MM.1S (cell line): Measurements from ENCODE around the gene TPK1.

Experiments used
- DNase-seq: peaks from one replicate; pipeline ENCODE4 v3.0.0-alpha.2; 2015
- H2AFZ ChIP-seq: fragments of 300-600 bp; sonication (generic); 2 replicates; pipeline ENCODE4 v1.6.0; 2016; ENCODE audit warnings: antibody characterized with exemption, low read length
- H3F3A ChIP-seq: fragments of 300-600 bp; sonication (generic); 2 replicates; pipeline ENCODE4 v1.6.1; 2016; ENCODE audit warnings: mild to moderate bottlenecking, antibody characterized with exemption, low read length, moderate library complexity, mixed read lengths; ENCODE audit not compliant: insufficient read depth
- H3K27ac ChIP-seq: fragments of 300-600 bp; sonication (generic); 2 replicates; pipeline ENCODE4 v1.5.1; 2016; ENCODE audit warnings: mild to moderate bottlenecking, low read length
- H3K27me3 ChIP-seq: fragments of 300-600 bp; sonication (generic); replicated peaks from 2 replicates; pipeline ENCODE4 v1.6.0; 2016; ENCODE audit warnings: low read length; ENCODE audit not compliant: insufficient read depth
- H3K36me3 ChIP-seq: fragments of 300-600 bp; sonication (generic); replicated peaks from 2 replicates; pipeline ENCODE4 v1.6.1; 2016; ENCODE audit warnings: mild to moderate bottlenecking, low read length, mixed read lengths; ENCODE audit not compliant: insufficient read depth
- H3K4me1 ChIP-seq: fragments of 300-600 bp; sonication (generic); 2 replicates; pipeline ENCODE4 v1.6.1; 2016; ENCODE audit warnings: low read length, mixed read lengths
- H3K4me2 ChIP-seq: fragments of 300-600 bp; sonication (generic); 2 replicates; pipeline ENCODE4 v1.6.0; 2016; ENCODE audit warnings: low read depth, low read length
- H3K4me3 ChIP-seq: fragments of 300-600 bp; sonication (generic); 2 replicates; pipeline ENCODE4 v1.5.1; 2016; ENCODE audit warnings: low read length, mixed read lengths
- H3K79me2 ChIP-seq: fragments of 300-600 bp; sonication (generic); 2 replicates; pipeline ENCODE4 v1.6.1; 2016; ENCODE audit warnings: mixed run types, low read length, mixed read lengths
- H3K9ac ChIP-seq: fragments of 300-600 bp; sonication (generic); 2 replicates; pipeline ENCODE4 v1.6.1; 2016; ENCODE audit warnings: low read length, mixed read lengths
- H3K9me2 ChIP-seq: fragments of 300-600 bp; sonication (generic); replicated peaks from 2 replicates; pipeline ENCODE4 v1.6.1; 2016; ENCODE audit warnings: mild to moderate bottlenecking, low read length, mixed read lengths; ENCODE audit not compliant: insufficient read depth
- H3K9me3 ChIP-seq: fragments of 300-600 bp; sonication (generic); replicated peaks from 2 replicates; pipeline ENCODE4 v1.6.1; 2016; ENCODE audit warnings: mild to moderate bottlenecking, low read length, mixed read lengths; ENCODE audit not compliant: insufficient read depth
- H4K20me1 ChIP-seq: fragments of 300-600 bp; sonication (generic); 2 replicates; pipeline ENCODE4 v1.6.1; 2016; ENCODE audit warnings: mild to moderate bottlenecking, low read length, moderate library complexity, mixed read lengths; ENCODE audit not compliant: insufficient read depth
- EZH2 ChIP-seq: fragments of 300-600 bp; sonication (generic); optimal IDR thresholded peaks from 2 replicates; pipeline ENCODE3; 2017; ENCODE audit warnings: low read depth, mild to moderate bottlenecking, antibody characterized with exemption, low read length, mixed read lengths
- EZH2phosphoT487 ChIP-seq: fragments of 300-600 bp; sonication (generic); IDR thresholded peaks from 2 replicates; pipeline ENCODE4 v1.6.1; 2018; ENCODE audit warnings: antibody characterized with exemption, low read length
- TF ChIP-seq, protein P1 (sequence below): fragments of 300-600 bp; sonication (generic); IDR thresholded peaks from 2 replicates; pipeline ENCODE4 v1.5.1; 2016; ENCODE audit warnings: antibody characterized with exemption, low read length, mixed read lengths

Gene TPK1

DNA sequence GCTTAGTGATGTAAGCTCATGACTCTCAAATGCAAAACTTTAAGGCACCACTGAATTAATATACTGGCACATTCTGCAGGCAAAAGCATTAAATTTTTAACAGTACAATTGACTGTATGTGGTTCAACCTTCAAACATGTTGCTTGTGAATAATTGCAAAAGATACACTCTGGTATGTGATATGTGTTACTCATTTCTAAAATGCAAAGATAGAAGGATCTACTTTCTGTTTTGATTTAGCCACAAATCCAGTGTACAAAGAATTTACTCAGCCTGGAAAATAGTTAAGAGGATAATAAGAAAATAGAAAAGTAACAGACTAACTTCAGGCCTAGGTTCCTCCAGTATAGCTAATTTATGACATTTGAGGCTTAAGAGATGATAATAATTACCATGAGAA, 365.8 kb downstream of the TPK1 start:
- Histone ChIP-seq H4K20me1 (no peaks in the 10 kb centered on the region), H3K4me2 (no peak overlapping the region), H3K9ac (no peak overlapping the region), H2AFZ (no peak overlapping the region), H3K27ac (no peak overlapping the region), H3K36me3 (no peaks in the 10 kb centered on the region), H3K27me3 (no peaks in the 10 kb centered on the region), H3K9me2 (no peaks in the 10 kb centered on the region), H3K79me2 (no peaks in the 10 kb centered on the region), H3K9me3 (no peaks in the 10 kb centered on the region), H3K4me3 (no peak overlapping the region), H3F3A (no peaks in the 10 kb centered on the region), H3K4me1 (peaks cover 8% of the 10 kb centered on the region; the same call in 1 of the 2 replicates)
- DNase-seq = no peak
- no peak for TF ChIP-seq EZH2
- TF ChIP-seq EZH2phosphoT487 = no peak
- TF ChIP-seq, protein P1, sequence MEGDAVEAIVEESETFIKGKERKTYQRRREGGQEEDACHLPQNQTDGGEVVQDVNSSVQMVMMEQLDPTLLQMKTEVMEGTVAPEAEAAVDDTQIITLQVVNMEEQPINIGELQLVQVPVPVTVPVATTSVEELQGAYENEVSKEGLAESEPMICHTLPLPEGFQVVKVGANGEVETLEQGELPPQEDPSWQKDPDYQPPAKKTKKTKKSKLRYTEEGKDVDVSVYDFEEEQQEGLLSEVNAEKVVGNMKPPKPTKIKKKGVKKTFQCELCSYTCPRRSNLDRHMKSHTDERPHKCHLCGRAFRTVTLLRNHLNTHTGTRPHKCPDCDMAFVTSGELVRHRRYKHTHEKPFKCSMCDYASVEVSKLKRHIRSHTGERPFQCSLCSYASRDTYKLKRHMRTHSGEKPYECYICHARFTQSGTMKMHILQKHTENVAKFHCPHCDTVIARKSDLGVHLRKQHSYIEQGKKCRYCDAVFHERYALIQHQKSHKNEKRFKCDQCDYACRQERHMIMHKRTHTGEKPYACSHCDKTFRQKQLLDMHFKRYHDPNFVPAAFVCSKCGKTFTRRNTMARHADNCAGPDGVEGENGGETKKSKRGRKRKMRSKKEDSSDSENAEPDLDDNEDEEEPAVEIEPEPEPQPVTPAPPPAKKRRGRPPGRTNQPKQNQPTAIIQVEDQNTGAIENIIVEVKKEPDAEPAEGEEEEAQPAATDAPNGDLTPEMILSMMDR = no peak

DNA sequence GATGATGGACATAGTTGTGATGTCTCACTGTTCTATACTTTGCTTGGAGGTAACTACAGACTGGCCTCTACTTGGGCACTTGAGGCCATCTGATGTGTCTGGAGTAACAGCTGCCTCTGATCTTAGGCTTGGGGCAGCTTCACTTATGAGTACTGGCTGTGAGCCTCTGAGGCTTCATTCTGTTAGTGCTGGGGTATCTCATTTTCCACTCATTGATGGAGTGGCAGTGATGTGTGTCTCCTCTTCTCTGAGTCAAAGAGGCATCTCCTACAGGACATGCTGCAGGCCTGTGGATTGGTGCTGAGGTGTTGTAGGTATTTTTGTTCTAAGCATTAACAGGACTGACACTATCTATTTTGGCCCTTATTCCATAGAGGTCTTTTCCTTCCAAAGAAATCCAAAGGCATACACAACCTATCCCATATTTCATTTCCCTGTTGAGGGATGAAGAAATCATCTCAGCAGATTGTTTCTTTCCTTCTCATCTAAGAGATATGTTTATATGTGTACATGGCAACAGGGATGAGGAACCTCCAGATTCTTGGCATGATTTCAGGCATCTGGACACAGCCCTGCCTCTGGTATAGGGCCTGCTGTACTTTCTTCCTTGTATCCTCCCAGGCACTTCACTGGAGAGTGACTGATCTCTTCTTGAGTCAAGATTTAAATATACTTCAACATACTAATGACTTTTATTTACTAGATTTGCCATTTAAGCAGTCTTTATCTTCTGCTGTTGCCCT, 366.7 kb downstream of the TPK1 start:
- Histone ChIP-seq H3F3A (no peaks in the 10 kb centered on the region), H3K9me3 (no peaks in the 10 kb centered on the region), H3K4me2 (no peak overlapping the region), H3K36me3 (no peaks in the 10 kb centered on the region), H2AFZ (no peak overlapping the region), H4K20me1 (no peaks in the 10 kb centered on the region), H3K4me1 (peaks cover 8% of the 10 kb centered on the region; the same call in 1 of the 2 replicates), H3K27me3 (no peaks in the 10 kb centered on the region), H3K79me2 (no peaks in the 10 kb centered on the region), H3K9me2 (no peaks in the 10 kb centered on the region), H3K27ac (no peak overlapping the region), H3K4me3 (no peak overlapping the region), H3K9ac (no peak overlapping the region)
- TF ChIP-seq, protein P1 = no peak
- TF ChIP-seq EZH2phosphoT487 (no peak), EZH2 (no peak)
- no peak for DNase-seq

DNA sequence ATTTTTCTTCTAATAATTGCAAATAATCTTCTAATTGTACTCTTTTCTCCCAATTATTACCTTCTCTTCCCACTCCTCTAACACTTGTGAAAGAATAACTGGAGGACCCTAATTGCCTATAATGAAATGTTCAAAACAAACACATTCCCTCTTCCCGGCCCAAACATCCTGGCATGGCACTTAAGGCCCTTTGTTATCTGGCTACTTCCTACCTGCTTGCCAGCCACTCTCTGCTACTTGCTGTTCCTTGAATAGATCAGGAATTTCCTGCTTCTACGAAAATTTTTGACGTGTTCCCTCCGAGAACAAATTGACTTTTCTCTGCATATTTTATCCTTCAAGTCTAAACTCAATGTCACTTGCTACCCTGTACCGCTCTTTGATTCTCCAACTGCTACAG, 376.2 kb downstream of the TPK1 start:
- H3K4me1 ChIP-seq = no peaks in the 10 kb centered on the region
- no peak overlapping the region for H2AFZ ChIP-seq
- H3K27me3 ChIP-seq = no peaks in the 10 kb centered on the region
- no peaks in the 10 kb centered on the region for H3K79me2 ChIP-seq
- no peaks in the 10 kb centered on the region for H3F3A ChIP-seq
- no peaks in the 10 kb centered on the region; the same call in 1 of the 2 replicates for H3K9me2 ChIP-seq
- no peaks in the 10 kb centered on the region for H3K36me3 ChIP-seq
- no peak overlapping the region for H3K27ac ChIP-seq
- H3K4me2 ChIP-seq = no peak overlapping the region
- DNase-seq = no peak
- no peaks in the 10 kb centered on the region for H3K9me3 ChIP-seq
- H3K4me3 ChIP-seq = no peak overlapping the region
- H3K9ac ChIP-seq = no peak overlapping the region
- H4K20me1 ChIP-seq = no peaks in the 10 kb centered on the region
- TF ChIP-seq EZH2 = no peak
- TF ChIP-seq, protein P1 = no peak
- no peak for TF ChIP-seq EZH2phosphoT487
